Cortex of kidney (tissue), 1 donor: ENCODE data around the gene KNTC1.
A peak's percentile ranks its signal among the peaks of the same experiment; 100 is the strongest.
"Not testable (repeated sequence)": the region's sequence is repeated elsewhere in the genome, so short reads cannot be mapped to it uniquely, and the experiment has no call there.

Experiments
- DNase-seq: peaks from one replicate; lab custom pipeline; 2025; lab: John Stamatoyannopoulos, UW

The KNTC1 gene

DNA sequence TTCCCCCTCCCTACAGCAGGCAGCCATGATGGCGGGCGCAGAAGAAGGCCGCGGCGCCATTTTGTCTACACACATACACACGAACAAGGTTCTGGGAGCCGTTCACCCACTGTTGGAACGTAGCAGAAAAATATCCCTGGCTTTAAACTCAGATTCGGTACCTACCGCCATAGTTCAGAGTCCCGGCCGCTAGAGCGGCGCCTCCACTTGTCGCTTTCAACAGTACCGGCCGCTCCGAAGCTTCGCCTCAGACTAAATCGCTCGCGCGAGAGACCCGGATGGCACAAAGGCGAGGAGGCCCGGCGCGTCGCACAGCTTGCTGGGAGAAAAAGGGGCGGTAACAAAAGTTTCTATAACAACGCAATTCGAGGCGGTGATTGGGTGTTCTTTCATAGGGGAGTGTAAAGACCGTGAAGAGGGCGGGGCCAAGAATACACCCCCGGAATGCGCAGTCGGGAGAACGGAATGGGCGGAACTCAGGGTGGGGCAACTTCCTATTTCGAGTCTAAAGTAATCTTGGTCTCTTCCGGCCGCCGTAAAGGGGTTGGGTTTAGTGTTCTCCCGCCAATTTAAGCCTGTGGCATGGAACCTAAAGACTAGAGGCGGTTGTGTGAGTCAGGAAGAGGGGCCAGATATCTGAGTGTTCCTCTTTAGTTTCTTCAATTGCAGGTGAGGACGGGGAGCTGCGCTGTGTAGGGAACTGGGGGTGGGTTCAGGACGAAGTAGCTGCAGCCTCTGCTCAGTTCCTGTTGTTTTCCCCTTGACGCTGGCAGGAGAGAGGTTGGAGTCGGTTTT lies at the start of gene KNTC1, which contains the start of gene RSRC2:
Gene KNTC1, plus strand, starts transcription at position 567 of the 795 bp plus-strand sequence. CDS start 2,815 bp downstream, outside the sequence.
Gene RSRC2, minus strand, starts transcription at position 254 of the 795 bp plus-strand sequence. Its CDS starts 83 bp downstream, at position 171.
- DNase-seq: peak; percentile 31

DNA sequence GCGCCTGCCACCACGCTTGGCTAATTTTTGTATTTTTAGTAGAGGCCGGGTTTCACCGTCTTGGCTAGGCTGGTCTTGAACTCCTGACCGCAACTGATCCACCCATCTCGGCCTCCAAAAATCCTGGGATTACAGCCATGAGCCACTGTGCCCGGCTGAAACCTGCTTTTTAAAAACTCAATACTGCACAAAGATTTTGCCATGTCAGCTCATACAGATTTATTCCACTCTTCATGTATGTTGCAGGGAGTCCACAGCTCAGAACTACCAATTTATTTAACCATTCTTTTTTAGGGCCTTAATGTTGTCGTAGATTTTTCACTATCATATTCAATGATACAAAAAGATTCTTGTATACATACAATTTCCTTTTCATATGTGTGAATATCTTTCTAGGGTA lies 46.3 kb upstream of the KNTC1 start:
- DNase-seq: no peak

DNA sequence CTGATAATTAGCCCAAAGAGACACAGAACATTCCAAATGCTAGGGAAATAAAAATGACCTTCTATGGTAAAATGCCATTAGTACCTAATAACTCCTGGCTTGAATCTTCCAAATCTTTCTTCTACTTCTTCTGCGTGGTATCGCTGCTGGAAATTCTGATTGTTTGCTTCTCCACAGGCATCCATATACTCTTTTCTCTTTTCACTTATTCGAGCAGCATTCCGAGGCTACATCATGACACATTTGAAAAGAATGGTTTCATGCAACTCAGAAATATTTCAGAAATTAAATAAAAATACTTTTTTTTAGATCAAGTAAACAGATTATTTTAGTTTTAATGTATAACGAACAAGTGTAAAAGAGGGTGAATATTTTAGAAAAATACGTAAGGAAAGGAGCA lies 45.2 kb upstream of the KNTC1 start:
- DNase-seq: no peak

- DNase-seq: no peak
These were observed 43.1 kb upstream of the KNTC1 start for GRCh38 chr12:122483969-122484368.

GRCh38 chr12:122484385-122484784 lies 42.7 kb upstream of the KNTC1 start:
- not testable (repeated sequence) for DNase-seq

- not testable (repeated sequence) for DNase-seq
These were observed 40.7 kb upstream of the KNTC1 start for GRCh38 chr12:122486360-122486759.

DNA sequence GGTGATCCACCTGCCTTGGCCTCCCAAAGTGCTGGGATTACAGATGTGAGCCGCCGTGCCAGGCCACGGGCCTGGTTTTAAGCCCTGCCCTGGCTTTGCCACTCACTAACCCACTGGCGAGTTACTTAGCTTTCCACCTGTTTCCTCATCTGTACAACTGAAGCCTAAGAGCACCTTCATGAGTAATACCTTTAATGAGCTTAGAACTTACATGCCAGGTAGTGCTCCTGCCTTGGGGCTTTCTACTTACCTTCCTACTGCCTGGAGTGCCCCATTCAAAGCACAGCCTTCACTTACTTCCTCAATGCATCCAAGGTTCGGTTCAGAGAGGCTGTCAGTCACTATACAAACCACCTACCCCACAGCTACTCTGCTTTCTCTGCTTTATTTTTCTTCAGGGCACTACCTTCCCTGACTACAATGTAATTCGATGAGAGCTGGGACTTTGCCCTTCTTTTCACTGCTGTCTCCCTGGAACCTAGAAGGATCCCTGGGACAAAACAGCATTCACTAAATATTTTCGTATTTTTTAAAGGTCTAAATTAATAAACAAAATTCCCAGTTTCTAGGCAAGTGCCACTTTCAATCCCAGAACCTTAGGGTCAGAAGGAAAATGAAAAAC lies 40.1 kb upstream of the KNTC1 start:
- no peak for DNase-seq

GRCh38 chr12:122487807-122488206 lies 39.2 kb upstream of the KNTC1 start:
- DNase-seq: not testable (repeated sequence)

- no peak for DNase-seq
These were observed 38.0 kb upstream of the KNTC1 start for GRCh38 chr12:122489038-122489437.

DNA sequence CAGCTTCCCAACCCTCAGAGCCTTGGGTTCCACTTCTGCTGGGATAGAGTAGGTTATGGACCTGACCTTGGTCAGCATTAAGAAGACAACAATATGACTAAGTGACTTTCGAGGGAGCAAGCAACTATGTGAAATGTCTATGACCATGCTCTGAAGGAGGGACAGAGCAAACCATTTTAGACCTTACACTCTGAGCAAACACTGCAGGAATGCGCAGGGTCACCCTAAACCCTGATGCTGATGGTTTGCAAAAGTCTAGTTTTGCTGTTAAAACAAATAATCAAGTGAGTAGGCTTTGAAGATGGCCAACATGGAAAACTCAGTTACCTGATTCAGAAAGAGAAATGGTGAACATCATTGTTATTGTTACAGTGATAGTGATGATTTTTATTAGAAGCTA lies 35.1 kb upstream of the KNTC1 start:
- DNase-seq: no peak

DNA sequence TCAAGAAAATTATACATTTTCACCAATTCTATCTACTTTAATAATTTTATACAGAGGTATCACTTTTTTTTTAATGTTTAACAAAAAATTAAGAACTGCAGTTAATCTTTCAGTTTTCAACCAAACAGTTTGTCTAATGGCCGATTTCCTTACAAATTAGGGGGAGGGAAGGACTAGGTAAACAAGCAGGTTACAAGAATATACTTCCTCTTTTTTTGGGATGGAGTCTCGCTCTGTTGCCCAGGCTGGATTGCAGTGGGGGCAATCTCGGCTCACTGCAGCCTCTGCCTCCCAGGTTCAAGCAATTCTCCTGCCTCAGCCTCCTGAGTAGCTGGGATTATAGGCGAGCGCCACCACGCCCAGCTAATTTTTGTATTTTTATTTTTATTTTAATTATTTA lies 33.8 kb upstream of the KNTC1 start:
- not testable (repeated sequence) for DNase-seq

- no peak for DNase-seq
These were observed 31.8 kb upstream of the KNTC1 start for GRCh38 chr12:122495258-122495657.

DNA sequence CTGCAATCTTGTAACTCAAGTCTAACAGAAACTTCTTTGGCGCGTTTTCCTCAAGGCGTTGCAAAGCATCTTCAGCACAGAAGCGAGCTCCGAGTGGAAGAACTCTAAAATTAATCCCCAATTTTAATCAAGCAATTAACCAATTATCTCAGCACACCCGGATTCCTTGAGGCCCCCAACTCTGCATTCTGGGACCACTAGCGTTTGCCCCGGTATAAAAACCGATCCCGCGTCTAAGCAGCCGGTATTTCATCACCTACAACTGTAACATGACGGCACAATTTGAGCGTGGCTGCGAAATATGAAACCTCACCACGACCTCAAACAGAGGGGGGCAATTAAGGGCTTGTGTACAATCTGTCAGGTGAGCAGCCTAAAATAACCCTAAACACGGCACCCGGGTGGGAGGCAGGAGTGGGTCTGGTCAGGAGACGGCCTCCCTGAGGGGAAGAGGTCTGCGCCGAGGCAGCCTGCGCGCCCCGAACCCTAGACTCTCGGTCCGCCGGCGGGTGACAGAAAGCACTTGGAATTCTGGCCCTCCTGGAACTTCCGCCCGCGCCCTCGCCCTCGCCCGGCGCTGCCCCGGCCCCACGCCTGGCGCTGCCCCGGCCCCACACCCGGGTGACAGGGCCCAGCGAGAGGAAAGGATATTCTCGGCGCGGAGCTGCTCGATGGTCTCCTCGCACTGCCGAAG lies 26.9 kb upstream of the KNTC1 start:
- DNase-seq: no peak

- DNase-seq: peak; percentile 19
These were observed 26.2 kb upstream of the KNTC1 start, which contains the start of gene ZCCHC8 for GRCh38 chr12:122500685-122501488. ZCCHC8 (minus strand) TSS chr12:122500932; CDS start chr12:122500840, 92 bp downstream.

GRCh38 chr12:122501489-122501989 lies 25.5 kb upstream of the KNTC1 start:
- no peak for DNase-seq

- no peak for DNase-seq
These were observed 23.8 kb upstream of the KNTC1 start for GRCh38 chr12:122503147-122503751.

GRCh38 chr12:122503783-122504590 lies 23.1 kb upstream of the KNTC1 start:
- DNase-seq: no peak

- DNase-seq: no peak
These were observed 21.5 kb upstream of the KNTC1 start for GRCh38 chr12:122505419-122506051.

DNA sequence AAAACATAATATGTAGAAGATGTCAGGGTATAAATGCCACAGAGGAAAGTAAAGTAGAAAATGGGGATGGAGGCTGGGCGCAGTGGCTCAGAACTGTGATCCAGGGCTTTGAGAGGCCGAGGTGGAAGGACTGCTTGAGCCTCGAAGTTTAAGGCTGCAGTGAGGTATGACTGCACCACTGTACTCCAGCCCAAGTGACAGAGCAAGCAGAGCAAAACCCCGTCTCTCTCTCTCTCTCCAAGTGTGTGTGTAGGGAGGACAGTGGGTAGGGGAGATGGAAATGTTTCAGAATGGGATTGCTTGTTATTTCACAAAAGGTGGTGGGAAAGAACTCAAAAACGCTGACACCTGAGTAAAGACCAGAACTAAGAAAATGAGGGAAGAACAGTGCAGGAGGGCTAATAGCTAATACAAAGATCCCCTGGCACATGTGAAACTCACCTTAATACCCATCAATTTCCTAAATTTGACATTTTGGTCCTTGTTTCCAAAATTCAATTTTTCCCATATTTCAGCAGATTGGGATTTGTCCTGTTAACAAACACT lies 20.6 kb upstream of the KNTC1 start:
- DNase-seq: no peak
